ENCODE data around the gene MAP3K6. TPM values are rescaled to one million over a fixed set of nuclear protein-coding genes. Genes with fewer than 3 reads are reported as not detected.
A peak's percentile ranks its signal among the peaks of the same experiment; 100 is the strongest.

The MAP3K6 gene
- polyA plus RNA-seq, 2 of the 4 experiments (the other 2 are of a cell fraction) = 3.6 to 8.5 TPM

GRCh38 chr1:27358928-27359313, 7.8 kb downstream of the MAP3K6 start:
- Histone ChIP-seq H3K9me3 (no peaks in the 10 kb centered on the region), H3K4me1 (no peaks in the 10 kb centered on the region), H3K4me2 (no peak overlapping the region), H3K4me3 (no peak overlapping the region), H3K27ac (no peak overlapping the region)
- ChIA-PET POLR2A (no interaction called here), CTCF (interaction anchor here (0.7 to 12.1 kb wide), 12 partner anchors 9 to 247 kb away, joined by 3 to 134 read pairs (median 18); partner anchors contain the start of genes CD164L2, GPR3, MAP3K6 and SYTL1)
- DNase-seq (ENCODE audit: low read depth in 1 of 2, low spot score in 1 of 2) (no peak), ATAC-seq (no peak), FAIRE-seq (no peak)
- 96% methylated on average over 5 of the region's 5 CpGs for WGBS (ENCODE audit: missing lambda C conversion rate)
- no peak for TF ChIP-seq SREBF2 (IDR thresholded peaks at IDR 0.05)
- no peak for TF ChIP-seq CBX8 (IDR thresholded peaks at IDR 0.05)
- no peak for TF ChIP-seq HOXB5 (CRISPR knock-in tag; IDR thresholded peaks at IDR 0.05)
- TF ChIP-seq TP53 (CRISPR knock-in tag; IDR thresholded peaks at IDR 0.05) = no peak
- TF ChIP-seq CEBPB (IDR thresholded peaks at IDR 0.05) = no peak
- no peak for TF ChIP-seq FOSL2 (IDR thresholded peaks at IDR 0.05)
- no peak for TF ChIP-seq FOSL2 (CRISPR knock-in tag; IDR thresholded peaks at IDR 0.05)
- TF ChIP-seq ZC3H11A (IDR thresholded peaks at IDR 0.05) = no peak
- TF ChIP-seq SMC3 (IDR thresholded peaks at IDR 0.05) = no peak
- no peak for TF ChIP-seq RNF2 (IDR thresholded peaks at IDR 0.05; ENCODE audit: borderline replicate concordance, low read depth)
- TF ChIP-seq FOXS1 (CRISPR knock-in tag; IDR thresholded peaks at IDR 0.05) = no peak

- H3K27ac ChIP-seq = no peak overlapping the region
- 86% methylated on average over 15 of the region's 21 CpGs for WGBS (ENCODE audit: missing lambda C conversion rate)
- no peaks in the 10 kb centered on the region for H3K9me3 ChIP-seq
- no peaks in the 10 kb centered on the region for H3K4me1 ChIP-seq
- H3K4me3 ChIP-seq = no peak overlapping the region
- no peak for DNase-seq (ENCODE audit: low read depth in 1 of 2, low spot score in 1 of 2)
- FAIRE-seq = no peak
- ChIA-PET CTCF (interaction anchor here (0.7 to 12.1 kb wide), 23 partner anchors 9 to 472 kb away, joined by 3 to 134 read pairs (median 11); partner anchors contain the start of genes CD164L2, GPR3, MAP3K6 and PPP1R8), POLR2A (interaction anchor here (1.4 kb wide), 1 partner anchor 8 kb away, joined by 4 read pairs; the partner anchor contains the start of gene MAP3K6)
- no peak for TF ChIP-seq ESRRA (IDR thresholded peaks at IDR 0.05; ENCODE audit: borderline replicate concordance, low read length)
- no peak for TF ChIP-seq ZC3H11A (IDR thresholded peaks at IDR 0.05)
- no peak for TF ChIP-seq RNF2 (IDR thresholded peaks at IDR 0.05; ENCODE audit: borderline replicate concordance, low read depth)
- H3K4me2 ChIP-seq = no peak overlapping the region
- no peak for ATAC-seq
Observed at GRCh38 chr1:27358038-27358927, 8.5 kb downstream of the MAP3K6 start.

- POLR2A ChIA-PET = interaction anchor here (1.4 kb wide), 1 partner anchor 9 kb away, joined by 4 read pairs; the partner anchor contains the start of gene MAP3K6
Observed at GRCh38 chr1:27357281-27358037, 9.3 kb downstream of the MAP3K6 start.

More at GRCh38 chr1:27357281-27358037, 9.3 kb downstream of the MAP3K6 start:
- FAIRE-seq (no peak), ATAC-seq (peak; percentile 75 to 88; a peak in 5 of 6 replicates), DNase-seq (ENCODE audit: low read depth in 1 of 2, low spot score in 1 of 2) (peak; percentile 49 to 78)
- Histone ChIP-seq H3K4me1 (no peaks in the 10 kb centered on the region), H3K9me3 (no peaks in the 10 kb centered on the region), H3K27ac (no peak overlapping the region), H3K4me2 (no peak overlapping the region), H3K4me3 (no peak overlapping the region)
- CTCF ChIA-PET = interaction anchor here (0.6 to 12.1 kb wide), 27 partner anchors 8 to 473 kb away, joined by 3 to 134 read pairs (median 7); partner anchors contain the start of genes CD164L2, GPR3, MAP3K6 and PPP1R8
- WGBS (ENCODE audit: missing lambda C conversion rate) = 57% methylated on average over 26 of the region's 40 CpGs
- peak; percentile 55 for TF ChIP-seq SMC3 (IDR thresholded peaks at IDR 0.05)
- peak; percentile 31 to 46; a peak in 2 of 5 replicates for TF ChIP-seq RAD21 (conservative IDR thresholded peaks at IDR 0.05 in 1 of 2, IDR thresholded peaks at IDR 0.05 in 1 of 2)
- no peak for TF ChIP-seq HOXA7 (CRISPR knock-in tag; IDR thresholded peaks at IDR 0.05)
- peak; percentile 30; the same call in 1 of the 2 replicates for TF ChIP-seq MAX (IDR thresholded peaks at IDR 0.05)
- TF ChIP-seq CTCF (IDR thresholded peaks at IDR 0.05) = peak; percentile 79
- no peak for TF ChIP-seq MAZ (IDR thresholded peaks at IDR 0.05; ENCODE audit: borderline replicate concordance, low read depth, low read length)
